Muscle of leg (tissue), 11 donors: ENCODE results near the gene MALT1. TPM values are rescaled to one million over a fixed set of nuclear protein-coding genes. Genes with fewer than 3 reads are reported as not detected.
"Not testable (repeated sequence)": the region's sequence is repeated elsewhere in the genome, so short reads cannot be mapped to it uniquely, and the experiment has no call there.

Source experiments
- DNase-seq: peaks from one replicate; pipeline ENCODE4 v3.0.0; 2013
- H3K27ac ChIP-seq: one replicate; pipeline ENCODE4 v1.5.1; 2013; ENCODE audit warnings: mild to moderate bottlenecking, low read length, control low read depth
- H3K27me3 ChIP-seq: one replicate; pipeline ENCODE4 v1.6.1; 2013; ENCODE audit warnings: low read length; ENCODE audit not compliant: control insufficient read depth, insufficient read depth
- H3K36me3 ChIP-seq: one replicate; pipeline ENCODE4 v1.6.1; 2013; ENCODE audit warnings: low read length; ENCODE audit not compliant: control insufficient read depth, insufficient read depth
- H3K4me1 ChIP-seq: one replicate; pipeline ENCODE4 v1.6.1; 2013; ENCODE audit warnings: low read length; ENCODE audit not compliant: control insufficient read depth, insufficient read depth
- H3K4me3 ChIP-seq: one replicate; pipeline ENCODE4 v1.5.1; 2013; ENCODE audit warnings: low read length, control low read depth
- H3K9me3 ChIP-seq: replicated peaks from 2 replicates; pipeline ENCODE4 v1.6.1; 2013; ENCODE audit warnings: low read depth, low read length; ENCODE audit not compliant: control insufficient read depth
- WGBS: methylation state at CpG from one replicate; pipeline ENCODE4 v1.1.5; 2013; ENCODE audit warnings: missing lambda C conversion rate; ENCODE audit not compliant: insufficient coverage; 5-methylcytosine and 5-hydroxymethylcytosine counted together
- polyA plus RNA-seq, 8 donors: library from polyadenylated mRNA; unstranded; fragments of 120-200 nt; gene quantifications; one replicate each; pipeline versions ENCODE4 v1.2.1 to v1.2.3, GENCODE V29; 2013; ENCODE audit warnings: inconsistent platforms in 1 of 8, low replicate concordance in 1 of 8; ENCODE audit not compliant: insufficient read length in 8 of 8, insufficient read depth in 1 of 8
- total RNA-seq: library from RNA; stranded (reverse); fragments of 120-200 nt; gene quantifications from one replicate; pipeline ENCODE4 v1.2.4, GENCODE V29; 2013

Gene MALT1
- total and polyA plus RNA-seq, 9 donors = 10.7 to 21.3 (median 12.5) TPM

DNA sequence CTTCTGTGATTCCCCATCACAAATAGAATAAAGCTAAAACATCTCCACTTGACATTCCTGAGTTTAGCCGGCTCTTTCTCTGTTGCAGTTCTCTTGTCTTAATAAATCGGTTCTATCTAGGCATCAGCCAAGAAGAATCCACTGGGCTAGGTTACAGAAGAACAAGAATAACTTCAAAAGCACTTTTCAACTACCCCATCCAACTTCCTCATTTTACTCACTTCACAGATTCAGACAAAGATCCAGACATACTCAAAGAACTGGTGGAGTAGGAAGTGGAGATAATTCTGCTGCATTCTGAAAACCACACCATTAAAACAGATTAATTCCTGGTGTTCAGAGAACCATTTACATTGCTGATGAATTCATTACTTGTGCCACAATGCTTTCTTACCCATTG is 32.8 kb upstream of the MALT1 start:
- Histone ChIP-seq H3K27ac (no peak overlapping the region), H3K4me1 (no peaks in the 10 kb centered on the region), H3K9me3 (no peaks in the 10 kb centered on the region), H3K36me3 (no peaks in the 10 kb centered on the region), H3K27me3 (no peaks in the 10 kb centered on the region), H3K4me3 (no peak overlapping the region)
- 90% methylated on average over 2 of the region's 2 CpGs for WGBS
- no peak for DNase-seq

DNA sequence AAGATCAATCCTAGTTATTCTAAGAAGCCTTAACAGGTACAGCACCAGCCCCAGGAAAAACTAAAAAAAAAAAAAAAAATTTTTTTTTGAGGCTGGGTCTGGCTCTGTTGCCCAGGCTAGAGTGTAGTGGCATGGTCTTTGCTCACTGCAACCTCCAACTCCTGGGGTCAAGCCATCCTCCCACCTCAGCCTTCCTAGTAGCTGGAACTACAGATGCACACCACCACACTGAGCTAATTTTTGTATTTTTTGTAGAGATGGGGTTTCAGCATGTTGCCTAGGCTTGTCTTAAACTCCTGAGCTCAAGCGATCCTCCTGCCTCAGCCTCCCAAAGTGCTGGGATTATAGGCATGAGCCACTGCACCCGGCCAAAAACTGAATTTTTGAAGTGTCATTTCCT is 32.0 kb upstream of the MALT1 start:
- WGBS = no CpG with 5 or more reads among the region's 2 CpGs
- no peaks in the 10 kb centered on the region for H3K9me3 ChIP-seq
- H3K4me1 ChIP-seq = no peaks in the 10 kb centered on the region
- no peak overlapping the region for H3K27ac ChIP-seq
- no peaks in the 10 kb centered on the region for H3K36me3 ChIP-seq
- H3K27me3 ChIP-seq = no peaks in the 10 kb centered on the region
- DNase-seq = no peak
- no peak overlapping the region for H3K4me3 ChIP-seq

DNA sequence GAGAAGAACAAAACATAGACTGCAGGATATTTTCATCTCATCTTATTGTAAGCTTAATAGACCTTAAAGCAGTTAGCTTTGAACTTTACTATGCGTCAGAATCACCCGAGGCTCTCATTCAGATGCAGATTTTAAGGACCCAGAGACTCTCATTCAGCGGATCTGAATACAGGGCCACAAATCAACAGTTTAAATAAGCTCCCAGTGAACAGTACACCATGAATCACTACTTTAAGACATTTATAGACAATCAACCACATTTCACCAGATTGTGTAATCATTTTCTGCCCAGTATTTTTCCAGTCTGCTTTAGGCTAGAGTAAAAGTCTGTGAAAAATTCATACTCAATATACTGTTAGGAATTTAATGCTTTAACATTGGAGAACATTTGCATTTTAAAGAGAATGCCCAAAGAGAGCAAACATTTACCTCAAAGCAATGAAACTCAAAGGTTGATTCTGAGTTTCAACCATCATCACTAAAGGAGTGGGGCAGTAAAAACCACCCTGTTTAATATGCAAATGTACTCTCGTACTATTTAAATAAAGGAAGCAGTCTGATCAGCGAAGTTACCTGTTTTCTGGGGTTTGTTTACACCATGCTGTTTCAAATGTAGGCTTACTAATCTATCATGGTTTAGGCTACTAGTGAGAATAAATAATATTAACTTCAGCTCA is 31.4 kb upstream of the MALT1 start:
- DNase-seq = no peak
- Histone ChIP-seq H3K9me3 (no peaks in the 10 kb centered on the region), H3K36me3 (no peaks in the 10 kb centered on the region), H3K4me1 (no peaks in the 10 kb centered on the region), H3K27me3 (no peaks in the 10 kb centered on the region), H3K4me3 (no peak overlapping the region), H3K27ac (no peak overlapping the region)
- no CpG with 5 or more reads among the region's 5 CpGs for WGBS

DNA sequence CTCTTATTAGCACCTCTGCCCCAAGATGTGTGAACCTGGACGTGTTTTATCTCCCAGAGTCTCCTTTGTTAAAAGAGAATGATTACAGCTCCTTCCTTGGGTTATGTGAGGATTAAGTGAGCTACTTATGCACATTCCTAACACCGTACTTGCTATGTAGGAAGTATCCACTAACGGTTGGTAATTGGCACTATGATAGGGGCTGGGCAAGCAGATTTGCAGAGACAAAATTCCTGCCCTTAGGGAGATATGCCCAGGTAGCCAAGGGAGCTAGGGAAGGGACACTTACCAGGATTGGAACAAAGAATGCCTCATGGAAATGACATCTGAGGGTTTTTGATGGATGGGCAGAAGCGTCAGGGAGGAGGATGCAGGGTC is 30.8 kb upstream of the MALT1 start:
- H3K4me3 ChIP-seq = no peak overlapping the region
- no peaks in the 10 kb centered on the region for H3K4me1 ChIP-seq
- no peaks in the 10 kb centered on the region for H3K27me3 ChIP-seq
- WGBS = 71% methylated on average over 1 of the region's 4 CpGs
- no peaks in the 10 kb centered on the region for H3K36me3 ChIP-seq
- DNase-seq = no peak
- no peak overlapping the region for H3K27ac ChIP-seq
- H3K9me3 ChIP-seq = no peaks in the 10 kb centered on the region

DNA sequence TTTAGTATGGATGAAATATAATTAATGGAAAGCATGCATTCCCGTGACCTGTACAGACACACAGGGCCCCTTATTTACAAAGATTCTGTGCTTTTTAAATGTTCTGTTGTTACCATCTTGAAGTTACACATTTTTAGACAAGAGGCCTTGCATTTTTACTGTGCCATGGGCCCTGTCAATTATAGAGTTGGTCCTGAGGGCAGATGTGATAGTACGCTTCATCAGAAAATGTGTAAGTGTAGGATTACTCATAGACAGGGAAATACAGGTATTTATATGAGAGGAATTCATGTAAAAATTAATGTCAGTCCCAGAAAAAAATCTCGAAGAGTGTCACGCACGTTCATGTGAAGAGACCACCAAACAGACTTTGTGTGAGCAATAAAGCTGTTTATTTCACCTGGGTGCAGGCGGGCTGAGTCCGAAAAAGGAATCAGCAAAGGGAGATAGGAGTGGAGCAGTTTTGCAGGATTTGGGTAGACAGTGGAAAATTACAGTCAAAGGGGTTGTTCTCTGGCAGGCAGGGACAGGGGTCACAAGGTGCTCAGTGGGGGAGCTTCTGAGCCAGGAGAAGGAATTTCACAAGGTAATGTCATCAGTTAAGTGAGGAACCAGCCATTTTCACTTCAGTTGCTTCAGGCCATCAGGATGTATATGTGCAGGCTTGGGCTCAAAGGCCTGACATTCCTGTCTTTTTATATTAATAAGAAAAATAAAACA is 30.2 kb upstream of the MALT1 start:
- DNase-seq = no peak
- H3K4me1 ChIP-seq = no peaks in the 10 kb centered on the region
- WGBS = 84% methylated on average over 6 of the region's 7 CpGs
- no peaks in the 10 kb centered on the region for H3K27me3 ChIP-seq
- H3K9me3 ChIP-seq = no peaks in the 10 kb centered on the region
- H3K27ac ChIP-seq = no peak overlapping the region
- H3K36me3 ChIP-seq = no peaks in the 10 kb centered on the region
- H3K4me3 ChIP-seq = no peak overlapping the region

DNA sequence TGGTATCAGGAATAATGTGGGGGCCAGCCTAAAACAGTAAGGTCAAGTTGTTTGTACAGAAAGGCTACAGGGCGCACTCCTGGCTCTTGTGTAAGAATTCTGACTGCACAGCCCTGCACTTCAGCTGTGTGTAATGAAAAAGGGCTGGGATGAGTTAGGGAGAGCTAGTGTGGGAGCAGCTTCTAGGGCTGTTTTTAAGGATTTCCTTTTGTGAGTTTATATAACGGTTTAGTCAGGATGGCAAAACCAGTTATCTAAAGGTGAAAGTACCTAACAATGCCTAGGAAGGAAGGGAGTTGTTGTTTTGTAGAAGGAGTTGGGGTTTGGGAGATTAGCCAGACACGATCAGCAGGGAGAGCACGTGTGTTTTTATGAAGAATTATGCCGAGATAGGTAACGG is 27.7 kb upstream of the MALT1 start:
- not testable (repeated sequence) for H3K9me3 ChIP-seq, H3K4me1 ChIP-seq, H3K27me3 ChIP-seq, H3K36me3 ChIP-seq, H3K4me3 ChIP-seq, DNase-seq, H3K27ac ChIP-seq
- WGBS = 76% methylated on average over 6 of the region's 6 CpGs

DNA sequence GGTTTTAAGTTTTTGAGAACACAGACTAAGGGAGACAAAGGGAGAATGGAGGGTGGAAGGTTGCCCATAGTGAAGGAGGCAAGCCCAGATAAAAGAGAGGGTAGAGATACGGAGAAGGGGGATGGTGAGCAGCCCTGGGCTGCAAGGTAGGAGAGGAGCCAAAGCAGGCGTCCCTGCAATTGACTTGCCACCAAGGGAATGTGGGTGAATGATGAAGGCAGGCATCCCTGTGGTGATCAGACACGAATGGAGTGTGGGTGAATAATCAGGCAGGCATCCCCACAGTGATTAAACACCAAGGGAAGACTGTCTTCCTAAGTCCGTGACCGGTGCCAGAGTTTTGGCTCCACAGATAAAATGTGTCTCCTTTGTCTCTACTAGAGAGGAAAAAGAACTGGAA is 25.9 kb upstream of the MALT1 start:
- no peaks in the 10 kb centered on the region for H3K36me3 ChIP-seq
- no peak overlapping the region for H3K27ac ChIP-seq
- no peaks in the 10 kb centered on the region for H3K27me3 ChIP-seq
- no peak for DNase-seq
- WGBS = 77% methylated on average over 5 of the region's 5 CpGs
- H3K4me3 ChIP-seq = no peak overlapping the region
- H3K9me3 ChIP-seq = no peaks in the 10 kb centered on the region
- no peaks in the 10 kb centered on the region for H3K4me1 ChIP-seq

DNA sequence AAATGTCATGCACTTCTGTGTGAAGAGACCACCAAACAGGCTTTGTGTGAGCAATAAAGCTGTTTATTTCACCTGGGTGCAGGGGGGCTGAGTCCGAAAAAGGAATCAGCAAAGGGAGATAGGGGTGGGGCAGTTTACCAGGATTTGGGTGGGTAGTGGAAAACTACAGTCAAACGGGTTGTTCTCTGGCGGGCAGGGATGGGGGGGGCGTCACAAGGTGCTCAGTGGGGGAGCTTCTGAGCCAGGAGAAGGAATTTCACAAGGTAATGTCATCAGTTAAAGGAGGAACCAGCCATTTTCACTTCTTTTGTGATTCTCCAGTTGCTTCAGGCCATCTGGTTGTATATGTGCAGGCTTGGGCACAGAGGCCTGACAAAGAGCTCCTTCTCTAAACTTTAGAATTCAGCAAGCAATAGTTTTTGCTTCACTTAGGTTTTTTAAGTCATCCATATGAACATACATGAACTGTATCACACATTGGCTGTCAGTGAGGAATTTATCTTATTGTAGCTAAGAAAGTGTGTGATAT is 24.9 kb upstream of the MALT1 start:
- H3K36me3 ChIP-seq = no peaks in the 10 kb centered on the region
- H3K9me3 ChIP-seq = no peaks in the 10 kb centered on the region
- H3K4me1 ChIP-seq = no peaks in the 10 kb centered on the region
- WGBS = 73% methylated on average over 3 of the region's 4 CpGs
- H3K4me3 ChIP-seq = no peak overlapping the region
- no peak overlapping the region for H3K27ac ChIP-seq
- DNase-seq = no peak
- no peaks in the 10 kb centered on the region for H3K27me3 ChIP-seq

DNA sequence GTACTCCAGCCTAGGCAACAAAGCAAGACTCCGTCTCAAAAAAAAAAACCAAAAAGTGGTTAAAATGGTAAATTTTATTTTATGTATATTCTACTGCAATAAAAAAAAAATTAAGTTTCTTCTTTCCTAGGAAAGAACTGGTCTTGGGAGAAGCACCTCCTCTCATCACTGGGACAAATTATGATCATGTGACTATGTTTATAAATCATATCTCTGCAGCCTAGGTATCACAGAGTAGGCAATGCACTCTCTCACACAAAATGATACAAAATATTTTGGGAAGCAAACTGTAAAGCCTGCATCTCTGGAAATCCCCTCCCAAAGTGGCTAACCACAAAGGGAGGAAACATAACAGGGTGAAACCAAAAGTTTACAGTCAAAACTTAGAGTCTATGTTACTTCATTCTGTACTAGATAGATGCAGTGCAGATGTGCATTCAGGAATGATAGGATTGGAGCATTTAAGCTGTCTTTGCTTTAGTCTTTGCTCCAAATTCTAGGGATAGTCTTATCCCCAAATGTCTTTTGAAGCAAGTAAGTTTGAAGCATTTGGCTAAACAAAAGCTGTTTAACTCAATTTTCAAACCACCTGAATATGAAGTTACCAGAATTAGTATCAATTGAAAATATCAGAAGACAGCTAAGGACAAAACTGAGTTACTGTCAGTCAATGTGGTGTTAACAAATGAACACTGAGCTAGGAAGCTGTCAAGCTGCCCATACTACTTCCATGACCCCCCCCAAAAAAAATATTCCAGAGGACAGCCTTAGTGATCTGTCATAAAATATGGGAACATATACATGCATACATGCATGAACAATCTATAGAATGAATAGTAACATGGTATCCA is 21.1 kb upstream of the MALT1 start:
- no peak for DNase-seq
- Histone ChIP-seq H3K9me3 (no peaks in the 10 kb centered on the region), H3K27me3 (no peaks in the 10 kb centered on the region), H3K4me3 (no peak overlapping the region), H3K27ac (no peak overlapping the region), H3K36me3 (no peaks in the 10 kb centered on the region), H3K4me1 (no peaks in the 10 kb centered on the region)
- WGBS = no CpG with 5 or more reads among the region's 1 CpG

DNA sequence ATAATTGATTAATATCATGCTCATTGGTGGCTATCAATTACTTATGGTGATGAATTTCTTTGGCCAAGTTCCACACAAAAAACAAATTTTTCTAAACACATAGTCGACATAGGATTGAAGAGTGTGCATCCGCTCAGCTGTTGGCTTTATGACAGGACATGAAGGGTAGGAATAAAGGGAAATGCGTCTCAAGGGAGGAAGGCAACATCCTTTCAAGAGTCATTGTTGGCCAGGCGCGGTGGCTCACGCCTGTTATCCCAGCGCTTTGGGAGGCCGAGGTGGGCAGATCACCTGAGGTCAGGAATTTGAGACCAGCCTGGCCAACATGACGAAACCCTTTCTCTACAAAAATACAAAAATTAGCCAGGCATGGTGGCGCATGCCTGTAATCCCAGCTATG is 20.4 kb upstream of the MALT1 start:
- not testable (repeated sequence) for H3K4me1 ChIP-seq, H3K4me3 ChIP-seq
- 93% methylated on average over 7 of the region's 10 CpGs for WGBS

More for the DNA sequence above, 20.4 kb upstream of the MALT1 start:
- H3K27ac ChIP-seq, H3K9me3 ChIP-seq, H3K27me3 ChIP-seq, H3K36me3 ChIP-seq, DNase-seq: not testable (repeated sequence)
